ENCODE data around the gene MAG. TPM values are rescaled to one million over a fixed set of nuclear protein-coding genes. Genes with fewer than 3 reads are reported as not detected.
"Not testable (repeated sequence)": the region's sequence is repeated elsewhere in the genome, so short reads cannot be mapped to it uniquely, and the experiment has no call there.

The MAG gene
- total and polyA plus RNA-seq, 2 of the 8 experiments (the other 6 are each of a cell fraction or from before 2014, with no cell fraction given) = 0.20 to 1.3 TPM

GRCh38 chr19:35358834-35359233 is 66.9 kb downstream of the MAG start:
- not testable (repeated sequence) for FAIRE-seq

More at GRCh38 chr19:35358834-35359233, 66.9 kb downstream of the MAG start:
- H3K79me1 ChIP-seq (ENCODE audit: low read depth, low read length); H3K23ac ChIP-seq (ENCODE audit: insufficient read length); H4K5ac ChIP-seq (ENCODE audit: insufficient read length, low read depth, low read length); H3K79me2 ChIP-seq (ENCODE audit: control insufficient read depth in 1 of 2, insufficient read depth in 2 of 2, low read length in 2 of 2); H2BK20ac ChIP-seq (ENCODE audit: low read length); H2AFZ ChIP-seq (ENCODE audit: low read length); H3K14ac ChIP-seq (ENCODE audit: insufficient read length); H3K27me3 ChIP-seq (replicated peaks in 1 of 4; ENCODE audit: control insufficient read depth in 3 of 4, extremely low read depth in 1 of 4, insufficient read depth in 3 of 4, low read length in 3 of 4); H3K36me3 ChIP-seq (ENCODE audit: control insufficient read depth in 2 of 4, insufficient read depth in 4 of 4, low read length in 3 of 4); H3K4me1 ChIP-seq (replicated peaks in 1 of 4; ENCODE audit: control insufficient read depth in 3 of 4, insufficient read depth in 4 of 4, low read length in 3 of 4); H4K8ac ChIP-seq (ENCODE audit: extremely low read depth, insufficient read depth, low read length); POLR2A ChIA-PET (ENCODE audit: partially characterized antibody); H2BK120ac ChIP-seq (replicated peaks; ENCODE audit: low read depth, low read length); H4K91ac ChIP-seq (replicated peaks; ENCODE audit: insufficient read length, low read length); H2AK5ac ChIP-seq (ENCODE audit: low read depth, low read length); H3K9ac ChIP-seq (replicated peaks in 1 of 4; ENCODE audit: extremely low read depth in 1 of 4, low read depth in 3 of 4, low read length in 3 of 4); H3K27ac ChIP-seq (ENCODE audit: low read depth, low read length); H3K18ac ChIP-seq (ENCODE audit: extremely low read depth, low read length); H2BK15ac ChIP-seq (ENCODE audit: low read length); H2BK12ac ChIP-seq (ENCODE audit: low read depth, low read length); H2BK5ac ChIP-seq (ENCODE audit: low read depth, low read length); H3K4me2 ChIP-seq (ENCODE audit: insufficient read depth in 1 of 2, low read depth in 2 of 2, low read length in 2 of 2); H3K23me2 ChIP-seq (ENCODE audit: low read depth, low read length); H3K4ac ChIP-seq (replicated peaks; ENCODE audit: insufficient read length, low read depth, low read length); H3K4me3 ChIP-seq (ENCODE audit: extremely low read depth in 1 of 4, insufficient read depth in 2 of 4, low read depth in 3 of 4, low read length in 4 of 4); H3K9me3 ChIP-seq (ENCODE audit: insufficient read depth in 2 of 2, low read depth in 1 of 2, low read length in 1 of 2); H3K56ac ChIP-seq (replicated peaks; ENCODE audit: insufficient read length, low read depth, low read length); H4K20me1 ChIP-seq (replicated peaks in 1 of 2; ENCODE audit: control insufficient read depth in 1 of 2, insufficient read depth in 2 of 2, low read length in 2 of 2): not testable (repeated sequence)
- CTCF ChIA-PET (ENCODE audit: partially characterized antibody) = interaction anchor here (1.3 to 2.7 kb wide), 6 partner anchors 19 to 150 kb away, joined by 4 to 12 read pairs (median 6); partner anchors contain the start of gene CD22
- 65% methylated on average over 9 of the region's 16 CpGs; no CpG with 5 or more reads in 1 of the 2 experiments for WGBS, 2 experiments (ENCODE audit: extremely low coverage in 1 of 2, insufficient coverage in 1 of 2, insufficient read length in 1 of 2, insufficient replicate concordance in 2 of 2, low coverage in 1 of 2, low lambda C conversion rate in 2 of 2, missing lambda C conversion rate in 1 of 2)
- peak in 1 of 2 experiments; percentile 70 for DNase-seq (ENCODE audit: low read depth in 1 of 2, low spot score in 2 of 2)
- TF ChIP-seq RAD21 (IDR thresholded peaks at IDR 0.05 in 1 of 2, conservative IDR thresholded peaks at IDR 0.05 in 1 of 2; ENCODE audit: low read depth in 2 of 2, low read length in 2 of 2) = peak; percentile 15 to 21; a peak in 2 of 4 replicates
- TF ChIP-seq CTCF (IDR thresholded peaks at IDR 0.05; ENCODE audit: control extremely low read depth in 1 of 3, insufficient read depth in 1 of 3, low read depth in 1 of 3, low read length in 3 of 3) = peak; percentile 8 to 37 (median 21); a peak in 3 of 4 replicates

All from H1 (cell line).